Measurements from ENCODE around the gene DYNLRB2.

The DYNLRB2 gene

GRCh38 chr16:80515374-80515773 lies 25.4 kb upstream of the DYNLRB2 start:
- Histone ChIP-seq H3K4me2 (no peak overlapping the region), H3K4me3 (IDR thresholded peaks at IDR 0.05; ENCODE audit: insufficient read depth, low read depth, low read length) (no peak overlapping the region), H3K9ac (no peak overlapping the region), H4K20me1 (ENCODE audit: insufficient read depth) (no peaks in the 10 kb centered on the region), H3K27me3 (ENCODE audit: insufficient read depth, low read depth) (no peaks in the 10 kb centered on the region), H3K79me2 (ENCODE audit: insufficient read depth, low read depth) (no peaks in the 10 kb centered on the region), H3K4me1 (ENCODE audit: low read depth, poor library complexity, severe bottlenecking) (no peaks in the 10 kb centered on the region), H2AFZ (ENCODE audit: low read depth) (no peak overlapping the region), H3K36me3 (ENCODE audit: insufficient read depth) (no peaks in the 10 kb centered on the region), H3K27ac (no peak overlapping the region)
- TF ChIP-seq, protein P1, sequence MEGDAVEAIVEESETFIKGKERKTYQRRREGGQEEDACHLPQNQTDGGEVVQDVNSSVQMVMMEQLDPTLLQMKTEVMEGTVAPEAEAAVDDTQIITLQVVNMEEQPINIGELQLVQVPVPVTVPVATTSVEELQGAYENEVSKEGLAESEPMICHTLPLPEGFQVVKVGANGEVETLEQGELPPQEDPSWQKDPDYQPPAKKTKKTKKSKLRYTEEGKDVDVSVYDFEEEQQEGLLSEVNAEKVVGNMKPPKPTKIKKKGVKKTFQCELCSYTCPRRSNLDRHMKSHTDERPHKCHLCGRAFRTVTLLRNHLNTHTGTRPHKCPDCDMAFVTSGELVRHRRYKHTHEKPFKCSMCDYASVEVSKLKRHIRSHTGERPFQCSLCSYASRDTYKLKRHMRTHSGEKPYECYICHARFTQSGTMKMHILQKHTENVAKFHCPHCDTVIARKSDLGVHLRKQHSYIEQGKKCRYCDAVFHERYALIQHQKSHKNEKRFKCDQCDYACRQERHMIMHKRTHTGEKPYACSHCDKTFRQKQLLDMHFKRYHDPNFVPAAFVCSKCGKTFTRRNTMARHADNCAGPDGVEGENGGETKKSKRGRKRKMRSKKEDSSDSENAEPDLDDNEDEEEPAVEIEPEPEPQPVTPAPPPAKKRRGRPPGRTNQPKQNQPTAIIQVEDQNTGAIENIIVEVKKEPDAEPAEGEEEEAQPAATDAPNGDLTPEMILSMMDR (conservative IDR thresholded peaks at IDR 0.05; ENCODE audit: low read depth, low read length): no peak

DNA sequence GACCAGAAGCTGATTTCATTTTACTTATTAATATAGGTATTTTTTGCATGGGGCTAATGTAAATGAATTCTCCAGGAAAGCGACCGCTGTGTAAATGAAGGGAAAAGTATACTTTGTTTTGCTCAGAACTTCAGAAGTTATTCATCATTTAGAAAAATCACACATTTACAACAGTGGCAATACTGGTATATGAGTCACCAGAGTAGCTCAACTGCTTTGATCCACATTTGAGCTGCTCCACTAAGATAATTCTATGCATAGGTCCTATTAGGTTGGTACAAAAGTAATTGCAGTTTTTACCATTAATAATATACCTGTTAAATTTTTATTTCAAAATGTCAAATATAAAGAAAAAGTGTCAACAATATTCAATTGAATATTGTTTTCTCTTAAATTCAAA lies 22.9 kb upstream of the DYNLRB2 start:
- H3K9ac ChIP-seq: no peak overlapping the region
- no peaks in the 10 kb centered on the region for H3K27me3 ChIP-seq (ENCODE audit: insufficient read depth, low read depth)
- H2AFZ ChIP-seq (ENCODE audit: low read depth): no peak overlapping the region
- H4K20me1 ChIP-seq (ENCODE audit: insufficient read depth): no peaks in the 10 kb centered on the region
- no peaks in the 10 kb centered on the region for H3K79me2 ChIP-seq (ENCODE audit: insufficient read depth, low read depth)
- TF ChIP-seq, protein P1 (conservative IDR thresholded peaks at IDR 0.05; ENCODE audit: low read depth, low read length): no peak
- no peaks in the 10 kb centered on the region for H3K4me1 ChIP-seq (ENCODE audit: low read depth, poor library complexity, severe bottlenecking)
- H3K4me2 ChIP-seq: no peak overlapping the region
- no peaks in the 10 kb centered on the region for H3K36me3 ChIP-seq (ENCODE audit: insufficient read depth)
- H3K27ac ChIP-seq: no peak overlapping the region
- no peak overlapping the region for H3K4me3 ChIP-seq (IDR thresholded peaks at IDR 0.05; ENCODE audit: insufficient read depth, low read depth, low read length)

DNA sequence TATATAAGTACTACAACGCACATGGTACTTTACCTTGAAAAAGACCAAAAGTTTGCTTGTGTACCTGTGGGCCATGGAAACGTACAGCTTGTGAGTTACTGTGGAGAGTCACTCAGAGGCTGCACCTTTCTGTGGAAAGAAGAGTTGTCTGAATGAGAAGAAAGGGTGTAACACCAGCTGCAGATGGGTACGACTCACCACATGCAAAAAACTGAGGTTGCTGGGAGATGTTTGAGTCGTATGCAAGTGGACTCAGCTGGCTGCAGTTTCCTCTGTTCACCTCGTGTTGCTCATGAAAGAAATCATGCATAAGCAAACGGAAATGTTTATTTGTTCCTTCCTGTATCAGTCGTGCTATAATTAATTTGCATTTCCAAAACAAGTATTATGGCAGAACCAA lies 22.4 kb upstream of the DYNLRB2 start:
- no peaks in the 10 kb centered on the region for H4K20me1 ChIP-seq (ENCODE audit: insufficient read depth)
- H3K79me2 ChIP-seq (ENCODE audit: insufficient read depth, low read depth): no peaks in the 10 kb centered on the region
- no peak overlapping the region for H2AFZ ChIP-seq (ENCODE audit: low read depth)
- no peak overlapping the region for H3K4me3 ChIP-seq (IDR thresholded peaks at IDR 0.05; ENCODE audit: insufficient read depth, low read depth, low read length)
- H3K9ac ChIP-seq: no peak overlapping the region
- no peak overlapping the region for H3K27ac ChIP-seq
- TF ChIP-seq, protein P1 (conservative IDR thresholded peaks at IDR 0.05; ENCODE audit: low read depth, low read length): no peak
- no peaks in the 10 kb centered on the region for H3K4me1 ChIP-seq (ENCODE audit: low read depth, poor library complexity, severe bottlenecking)
- H3K27me3 ChIP-seq (ENCODE audit: insufficient read depth, low read depth): no peaks in the 10 kb centered on the region
- no peaks in the 10 kb centered on the region for H3K36me3 ChIP-seq (ENCODE audit: insufficient read depth)
- no peak overlapping the region for H3K4me2 ChIP-seq

- H3K4me2 ChIP-seq: no peak overlapping the region
- no peaks in the 10 kb centered on the region for H3K4me1 ChIP-seq (ENCODE audit: low read depth, poor library complexity, severe bottlenecking)
- H3K36me3 ChIP-seq (ENCODE audit: insufficient read depth): no peaks in the 10 kb centered on the region
- H3K79me2 ChIP-seq (ENCODE audit: insufficient read depth, low read depth): no peaks in the 10 kb centered on the region
- no peak overlapping the region for H2AFZ ChIP-seq (ENCODE audit: low read depth)
- no peak overlapping the region for H3K4me3 ChIP-seq (IDR thresholded peaks at IDR 0.05; ENCODE audit: insufficient read depth, low read depth, low read length)
- H3K27ac ChIP-seq: no peak overlapping the region
- TF ChIP-seq, protein P1 (conservative IDR thresholded peaks at IDR 0.05; ENCODE audit: low read depth, low read length): no peak
- H3K27me3 ChIP-seq (ENCODE audit: insufficient read depth, low read depth): no peaks in the 10 kb centered on the region
- H3K9ac ChIP-seq: no peak overlapping the region
- no peaks in the 10 kb centered on the region for H4K20me1 ChIP-seq (ENCODE audit: insufficient read depth)
These were observed 21.6 kb upstream of the DYNLRB2 start for GRCh38 chr16:80519189-80519588.

All from KMS-11 (cell line).